CD8-positive, alpha-beta memory T cell (primary cell): ENCODE results near the gene HECW1. TPM values are rescaled to one million over a fixed set of nuclear protein-coding genes. Genes with fewer than 3 reads are reported as not detected.

Experiments
- CTCF ChIA-PET: fragments of 350-600 bp; sonication (Branson Sonifier 250); formaldehyde crosslinking; loops from one replicate; lab custom pipeline; 2021; ENCODE audit warnings: antibody characterized with exemption; lab: Charles Lee
- POLR2A ChIA-PET: fragments of 350-600 bp; sonication (Branson Sonifier 250); formaldehyde crosslinking; loops from one replicate; lab custom pipeline; 2021; ENCODE audit warnings: antibody characterized with exemption; lab: Charles Lee
- DNase-seq, 5 donors: peaks; one replicate each; pipeline versions ENCODE4 v3.0.0 to v3.0.0-alpha.2; 2020 to 2022; ENCODE audit warnings: mixed read lengths in 1 of 5
- H3K27ac ChIP-seq: one replicate; pipeline ENCODE4 v1.7.0; 2013; ENCODE audit warnings: low read depth, mild to moderate bottlenecking, low read length, moderate library complexity
- H3K27me3 ChIP-seq: 2 replicates; pipeline ENCODE4 v1.7.0; 2013; ENCODE audit warnings: low read length, mild to moderate bottlenecking; ENCODE audit not compliant: insufficient read depth, poor library complexity, severe bottlenecking
- H3K36me3 ChIP-seq: 2 replicates; pipeline ENCODE4 v1.7.0; 2013; ENCODE audit warnings: mild to moderate bottlenecking, low read length, moderate library complexity; ENCODE audit not compliant: insufficient read depth
- H3K4me1 ChIP-seq: 2 replicates; pipeline ENCODE4 v1.7.0; 2013; ENCODE audit warnings: mild to moderate bottlenecking, low read length, moderate library complexity; ENCODE audit not compliant: insufficient read depth
- H3K4me3 ChIP-seq: 2 replicates; pipeline ENCODE4 v1.7.0; 2013; ENCODE audit warnings: mild to moderate bottlenecking, low read length
- H3K9me3 ChIP-seq: 2 replicates; pipeline ENCODE4 v1.7.0; 2013; ENCODE audit warnings: mild to moderate bottlenecking, low read length
- H3K27ac Mint-ChIP-seq, 8 donors: one replicate each; pipeline ENCODE4 v1.8.0; 2020 to 2021; ENCODE audit warnings: mixed read lengths in 8 of 8, mild to moderate bottlenecking in 6 of 8, inconsistent platforms in 3 of 8, moderate library complexity in 3 of 8
- H3K27me3 Mint-ChIP-seq, 2 donors: one replicate each; pipeline ENCODE4 v1.8.0; 2020 to 2021; ENCODE audit warnings: mixed read lengths in 2 of 2, mild to moderate bottlenecking in 1 of 2, moderate library complexity in 1 of 2
- H3K36me3 Mint-ChIP-seq, 3 donors: one replicate each; pipeline ENCODE4 v1.8.0; 2020 to 2021; ENCODE audit warnings: mixed read lengths in 3 of 3, inconsistent platforms in 1 of 3, mild to moderate bottlenecking in 1 of 3
- H3K4me1 Mint-ChIP-seq, 3 donors: one replicate each; pipeline ENCODE4 v1.8.0; 2020 to 2021; ENCODE audit warnings: mixed read lengths in 3 of 3, inconsistent platforms in 1 of 3, mild to moderate bottlenecking in 1 of 3
- H3K4me3 Mint-ChIP-seq, 7 donors: one replicate each; pipeline ENCODE4 v1.8.0; 2020 to 2021; ENCODE audit warnings: mixed read lengths in 7 of 7, mild to moderate bottlenecking in 6 of 7, moderate library complexity in 4 of 7, inconsistent platforms in 2 of 7
- H3K9me3 Mint-ChIP-seq, 5 donors: one replicate each; pipeline ENCODE4 v1.8.0; 2020 to 2022; ENCODE audit warnings: mixed read lengths in 5 of 5, mild to moderate bottlenecking in 3 of 5, moderate library complexity in 2 of 5, inconsistent platforms in 1 of 5
- polyA plus RNA-seq: library from polyadenylated mRNA; unstranded; fragments of 300-500 nt; fragmentation: Illumina TruSeq; gene quantifications from one replicate; pipeline ENCODE4 v1.2.3, GENCODE V29; 2021
- total RNA-seq, 2 experiments: library from RNA; stranded (reverse); gene quantifications; one replicate each; pipeline ENCODE4 v1.2.3, GENCODE V29; 2021

HECW1 gene
- total and polyA plus RNA-seq, 3 experiments from 2014 or later, result not detected

DNA sequence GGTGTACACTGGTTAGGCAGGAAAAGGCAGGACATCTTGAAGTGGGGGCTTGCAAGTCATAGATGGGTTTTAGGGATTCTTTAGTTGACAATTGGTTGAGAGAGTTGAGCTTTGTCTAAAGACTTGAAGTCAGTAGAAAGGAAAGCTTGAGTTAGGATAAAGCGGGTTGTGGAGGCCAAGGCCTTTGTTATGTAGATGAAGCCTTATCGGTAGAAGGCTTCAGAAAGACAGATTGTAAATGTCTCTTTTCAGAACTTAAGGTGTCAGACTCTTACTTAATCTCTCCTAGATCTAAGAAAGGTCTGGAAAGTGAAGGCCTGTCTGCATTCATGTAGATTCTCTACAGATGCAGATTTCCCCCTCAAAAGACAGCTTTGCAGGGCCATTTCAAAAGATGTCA lies 177.4 kb downstream of the HECW1 start:
- H3K36me3 Mint-ChIP-seq, result peaks cover 0 to 4% (median 0%) of the 10 kb centered on the region in 3 donors
- DNase-seq, result no peak
- H3K4me3 ChIP-seq, result no peak overlapping the region
- H3K9me3 Mint-ChIP-seq, result peaks cover 0 to 12% (median 9%) of the 10 kb centered on the region in 5 donors
- ChIA-PET POLR2A (no interaction called here), CTCF (no interaction called here)
- no peaks in the 10 kb centered on the region for H3K36me3 ChIP-seq
- no peak overlapping the region for H3K27ac Mint-ChIP-seq
- H3K27ac ChIP-seq, result no peak overlapping the region
- H3K4me3 Mint-ChIP-seq, result no peak overlapping the region
- H3K27me3 Mint-ChIP-seq, result peaks cover 10 to 12% of the 10 kb centered on the region in 2 donors
- H3K27me3 ChIP-seq, result no peaks in the 10 kb centered on the region
- H3K4me1 Mint-ChIP-seq, result no peaks in the 10 kb centered on the region
- no peaks in the 10 kb centered on the region for H3K4me1 ChIP-seq
- H3K9me3 ChIP-seq, result no peaks in the 10 kb centered on the region

DNA sequence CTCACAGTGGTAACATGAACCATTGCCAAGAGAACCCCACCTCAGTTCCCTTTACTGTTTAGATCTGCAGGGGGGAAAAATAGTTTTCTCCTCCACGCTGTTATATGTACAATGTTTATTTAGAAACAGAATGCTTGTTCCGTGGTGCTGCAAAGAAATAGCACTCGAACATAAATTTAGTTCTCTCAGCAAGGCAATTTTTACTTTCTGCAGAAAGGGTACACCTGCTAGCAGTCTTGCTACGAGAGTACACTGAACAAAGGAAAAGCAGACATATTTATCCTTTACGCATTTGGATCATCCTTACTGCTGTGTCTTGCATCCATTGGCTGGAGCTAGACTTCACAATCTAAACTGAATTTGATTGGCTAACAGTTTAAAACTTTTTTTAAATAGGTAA lies 178.5 kb downstream of the HECW1 start:
- POLR2A ChIA-PET, result no interaction called here
- H3K27me3 Mint-ChIP-seq, result peaks cover 7 to 12% of the 10 kb centered on the region in 2 donors
- H3K36me3 Mint-ChIP-seq, result peaks cover 0 to 4% (median 0%) of the 10 kb centered on the region in 3 donors
- H3K36me3 ChIP-seq, result no peaks in the 10 kb centered on the region
- no peak overlapping the region for H3K27ac Mint-ChIP-seq
- no peak overlapping the region for H3K4me3 ChIP-seq
- no peaks in the 10 kb centered on the region for H3K9me3 ChIP-seq
- no peaks in the 10 kb centered on the region for H3K27me3 ChIP-seq
- no peak overlapping the region for H3K27ac ChIP-seq
- no peaks in the 10 kb centered on the region for H3K4me1 ChIP-seq
- no peaks in the 10 kb centered on the region for H3K4me1 Mint-ChIP-seq
- H3K9me3 Mint-ChIP-seq, result peaks cover 0 to 10% (median 9%) of the 10 kb centered on the region in 5 donors
- H3K4me3 Mint-ChIP-seq, result no peak overlapping the region
- no peak for DNase-seq
- CTCF ChIA-PET, result no interaction called here

DNA sequence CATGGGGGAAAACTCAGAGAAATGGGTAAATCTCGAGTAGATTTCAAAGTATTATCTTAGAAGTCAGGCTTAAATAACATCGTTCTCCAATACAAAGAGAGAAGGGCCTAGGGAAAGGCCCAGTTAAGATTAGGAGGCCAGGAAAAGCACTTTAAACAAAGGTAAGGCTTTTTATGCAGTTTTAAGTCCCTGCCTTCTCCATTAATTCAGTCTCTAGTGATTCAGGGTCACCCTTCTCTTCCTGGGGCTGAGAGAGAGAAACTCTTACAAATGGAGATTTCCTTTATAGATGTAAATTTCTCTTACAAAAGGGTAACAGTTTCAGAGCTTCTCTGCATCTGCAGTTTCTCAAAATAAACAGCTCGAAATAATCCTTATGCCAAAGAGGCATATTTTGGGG lies 179.3 kb downstream of the HECW1 start:
- no peak for DNase-seq
- Mint-ChIP-seq H3K36me3 (peaks cover 0 to under 1% (median 0%) of the 10 kb centered on the region in 3 donors), H3K27me3 (peaks cover 7 to 12% of the 10 kb centered on the region in 2 donors), H3K4me1 (no peaks in the 10 kb centered on the region), H3K9me3 (peaks cover 0 to 10% (median 7%) of the 10 kb centered on the region in 5 donors), H3K4me3 (no peak overlapping the region), H3K27ac (no peak overlapping the region)
- ChIA-PET CTCF (no interaction called here), POLR2A (no interaction called here)
- H3K27me3 ChIP-seq, result no peaks in the 10 kb centered on the region
- H3K4me1 ChIP-seq, result no peaks in the 10 kb centered on the region
- H3K4me3 ChIP-seq, result no peak overlapping the region
- no peak overlapping the region for H3K27ac ChIP-seq
- H3K9me3 ChIP-seq, result no peaks in the 10 kb centered on the region
- H3K36me3 ChIP-seq, result no peaks in the 10 kb centered on the region

DNA sequence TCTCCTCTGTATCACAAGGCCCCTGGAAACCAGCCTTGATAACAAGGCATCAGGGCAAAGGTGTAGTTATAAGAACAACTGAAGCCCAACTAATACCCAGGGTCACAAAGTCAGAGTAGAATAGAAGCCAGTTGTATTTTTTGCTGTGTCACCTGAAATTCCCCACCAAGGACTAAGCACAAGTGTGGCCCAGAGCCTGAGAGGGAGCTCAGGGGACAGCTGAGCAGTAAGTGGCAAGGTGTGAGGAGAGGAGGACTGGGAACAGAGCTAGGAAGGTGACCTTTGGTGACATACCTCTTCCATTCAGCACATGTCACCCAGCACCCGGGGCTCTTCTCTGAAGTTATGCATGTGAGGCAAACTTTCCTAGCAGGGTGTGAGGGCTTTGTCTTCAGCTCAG lies 179.9 kb downstream of the HECW1 start:
- no peak overlapping the region for H3K27ac Mint-ChIP-seq
- H3K27me3 ChIP-seq, result no peaks in the 10 kb centered on the region
- no peaks in the 10 kb centered on the region for H3K36me3 ChIP-seq
- no peak overlapping the region for H3K4me3 Mint-ChIP-seq
- H3K4me3 ChIP-seq, result no peak overlapping the region
- H3K4me1 ChIP-seq, result no peaks in the 10 kb centered on the region
- H3K9me3 ChIP-seq, result no peaks in the 10 kb centered on the region
- H3K27me3 Mint-ChIP-seq, result peaks cover 5 to 12% of the 10 kb centered on the region in 2 donors
- DNase-seq, result no peak
- ChIA-PET POLR2A (no interaction called here), CTCF (no interaction called here)
- H3K9me3 Mint-ChIP-seq, result peaks cover 0 to 10% (median 5%) of the 10 kb centered on the region in 5 donors
- no peaks in the 10 kb centered on the region for H3K36me3 Mint-ChIP-seq
- H3K27ac ChIP-seq, result no peak overlapping the region
- no peaks in the 10 kb centered on the region for H3K4me1 Mint-ChIP-seq

DNA sequence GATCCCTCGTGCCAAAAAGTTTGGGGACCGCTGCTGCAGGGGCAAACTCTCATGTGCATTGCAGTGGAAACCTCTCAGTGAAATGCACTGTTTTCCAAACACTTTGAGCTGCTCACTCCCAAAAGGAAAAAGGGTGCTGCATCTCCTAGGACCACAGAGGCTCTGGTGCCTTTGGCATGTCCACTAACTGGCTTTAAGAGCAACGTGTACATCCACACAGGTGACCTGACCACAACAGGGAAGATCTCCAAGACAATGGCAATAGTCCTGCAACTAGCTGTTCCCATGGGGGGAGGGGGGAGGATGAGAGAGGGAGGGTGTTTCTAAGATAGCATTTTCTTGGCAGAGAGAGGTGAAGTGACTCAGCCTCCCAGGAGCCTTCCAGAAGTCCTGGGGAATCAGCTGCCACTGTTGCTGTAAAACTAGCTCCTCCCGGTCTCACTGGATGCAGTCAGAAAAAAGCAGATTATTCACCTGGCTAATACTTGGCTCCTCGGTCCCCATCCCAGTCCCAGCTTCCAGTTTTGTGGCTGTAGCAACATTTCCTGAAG lies 181.7 kb downstream of the HECW1 start:
- H3K4me1 ChIP-seq, result no peaks in the 10 kb centered on the region
- POLR2A ChIA-PET, result no interaction called here
- no peaks in the 10 kb centered on the region for H3K4me1 Mint-ChIP-seq
- CTCF ChIA-PET, result no interaction called here
- H3K4me3 ChIP-seq, result no peak overlapping the region
- H3K4me3 Mint-ChIP-seq, result no peak overlapping the region
- no peak overlapping the region for H3K27ac Mint-ChIP-seq
- no peaks in the 10 kb centered on the region for H3K36me3 ChIP-seq
- no peak overlapping the region for H3K27ac ChIP-seq
- peaks cover 9 to 18% of the 10 kb centered on the region in 2 donors for H3K27me3 Mint-ChIP-seq
- no peaks in the 10 kb centered on the region for H3K27me3 ChIP-seq
- H3K36me3 Mint-ChIP-seq, result no peaks in the 10 kb centered on the region
- H3K9me3 ChIP-seq, result no peaks in the 10 kb centered on the region
- peaks cover 0 to 10% (median 5%) of the 10 kb centered on the region in 5 donors for H3K9me3 Mint-ChIP-seq
- no peak for DNase-seq

DNA sequence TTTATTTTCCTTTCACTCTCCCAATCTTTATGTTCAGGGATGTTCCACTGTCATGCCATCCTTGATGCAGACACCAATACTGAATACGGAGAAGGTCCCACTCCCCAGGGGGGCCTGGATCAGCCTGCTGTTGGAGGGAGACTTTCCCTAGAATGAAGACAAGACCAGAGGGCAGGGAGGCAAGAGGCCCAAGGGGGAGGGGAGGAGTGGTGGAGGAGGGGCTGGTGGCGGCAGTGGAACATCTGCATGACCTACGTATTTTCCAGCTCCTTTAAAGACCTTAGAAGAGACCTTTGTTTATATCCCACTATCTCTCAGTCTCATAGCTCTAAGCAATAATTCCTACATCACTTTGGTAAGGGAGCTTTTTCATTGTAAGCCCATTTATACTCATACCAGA lies 183.0 kb downstream of the HECW1 start:
- no peak overlapping the region for H3K4me3 ChIP-seq
- H3K27ac ChIP-seq, result no peak overlapping the region
- no peaks in the 10 kb centered on the region for H3K27me3 ChIP-seq
- DNase-seq, result no peak
- H3K9me3 ChIP-seq, result no peaks in the 10 kb centered on the region
- Mint-ChIP-seq H3K4me1 (no peaks in the 10 kb centered on the region), H3K4me3 (no peak overlapping the region), H3K27me3 (peaks cover 15 to 31% of the 10 kb centered on the region in 2 donors), H3K9me3 (peaks cover 0 to 6% (median 0%) of the 10 kb centered on the region in 5 donors), H3K27ac (no peak overlapping the region), H3K36me3 (no peaks in the 10 kb centered on the region)
- no peaks in the 10 kb centered on the region for H3K4me1 ChIP-seq
- CTCF ChIA-PET, result interaction anchor here (1.1 kb wide), 1 partner anchor 21 kb away, joined by 3 read pairs; no protein-coding TSS in a partner anchor
- no peaks in the 10 kb centered on the region for H3K36me3 ChIP-seq
- POLR2A ChIA-PET, result no interaction called here

DNA sequence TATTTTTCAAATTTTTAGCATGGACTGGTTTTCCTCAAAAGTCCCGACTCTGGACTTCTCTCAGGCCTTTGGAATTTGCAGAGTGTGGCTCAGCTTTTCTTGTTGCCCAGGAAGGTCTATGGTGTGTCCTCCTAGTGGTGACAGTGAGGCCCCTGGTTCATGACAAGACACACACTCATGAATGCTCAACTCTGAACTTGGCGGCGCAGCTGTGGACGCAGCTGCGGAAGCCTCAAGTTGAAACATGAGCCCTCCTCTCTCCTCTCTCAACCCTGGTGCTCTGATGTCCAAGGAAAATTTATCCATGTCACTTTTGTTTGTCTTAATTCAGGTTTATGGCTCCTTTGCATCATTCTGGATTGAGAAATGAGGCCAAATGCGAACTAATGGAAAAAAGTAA lies 183.9 kb downstream of the HECW1 start:
- no peak overlapping the region for H3K4me3 Mint-ChIP-seq
- H3K27me3 ChIP-seq, result no peaks in the 10 kb centered on the region
- DNase-seq, result no peak
- no peaks in the 10 kb centered on the region for H3K36me3 Mint-ChIP-seq
- no peak overlapping the region for H3K4me3 ChIP-seq
- ChIA-PET POLR2A (no interaction called here), CTCF (no interaction called here)
- peaks cover 17 to 38% of the 10 kb centered on the region in 2 donors for H3K27me3 Mint-ChIP-seq
- no peak overlapping the region for H3K27ac Mint-ChIP-seq
- no peaks in the 10 kb centered on the region for H3K4me1 Mint-ChIP-seq
- peaks cover 0 to 3% (median 0%) of the 10 kb centered on the region in 5 donors for H3K9me3 Mint-ChIP-seq
- H3K27ac ChIP-seq, result no peak overlapping the region
- H3K4me1 ChIP-seq, result no peaks in the 10 kb centered on the region
- H3K36me3 ChIP-seq, result no peaks in the 10 kb centered on the region
- no peaks in the 10 kb centered on the region for H3K9me3 ChIP-seq

DNA sequence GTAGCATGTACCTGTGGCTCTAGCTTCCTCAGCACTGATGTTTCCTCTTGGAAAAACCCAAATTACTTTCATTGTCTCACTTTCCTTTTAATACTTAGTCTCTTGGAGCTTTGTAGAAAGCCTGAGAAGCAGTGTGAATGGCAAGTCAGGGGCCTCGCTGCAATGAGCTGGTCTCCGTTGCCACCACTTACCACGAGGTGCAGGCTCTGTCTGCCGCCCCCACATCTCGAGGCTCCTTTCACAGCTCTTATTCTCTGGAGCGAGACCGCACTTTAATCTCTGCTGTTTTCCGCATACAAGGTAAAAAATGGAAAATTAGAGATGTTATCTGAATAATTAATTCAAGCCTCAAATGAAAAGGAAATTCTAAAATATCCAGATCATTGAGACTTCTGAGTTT lies 186.2 kb downstream of the HECW1 start:
- H3K27me3 Mint-ChIP-seq, result peaks cover 22 to 41% of the 10 kb centered on the region in 2 donors
- no peaks in the 10 kb centered on the region for H3K9me3 Mint-ChIP-seq
- no peaks in the 10 kb centered on the region for H3K4me1 ChIP-seq
- no peak overlapping the region for H3K4me3 Mint-ChIP-seq
- no peak for DNase-seq
- H3K9me3 ChIP-seq, result no peaks in the 10 kb centered on the region
- no peak overlapping the region for H3K4me3 ChIP-seq
- ChIA-PET CTCF (no interaction called here), POLR2A (no interaction called here)
- no peaks in the 10 kb centered on the region for H3K27me3 ChIP-seq
- H3K27ac ChIP-seq, result no peak overlapping the region
- peaks cover 8 to 10% (median 8%) of the 10 kb centered on the region in 3 donors for H3K4me1 Mint-ChIP-seq
- no peaks in the 10 kb centered on the region for H3K36me3 ChIP-seq
- H3K36me3 Mint-ChIP-seq, result no peaks in the 10 kb centered on the region
- H3K27ac Mint-ChIP-seq, result no peak overlapping the region
